GM12878 (cell line): Measurements from ENCODE around the gene BSPRY. TPM values are rescaled to one million over a fixed set of nuclear protein-coding genes. Genes with fewer than 3 reads are reported as not detected.

Experiments used
- BHLHE40 ChIP-seq, 2 experiments: fragments of 450-650 bp in 1 of 2; IDR thresholded peaks; 2 replicates each; pipeline ENCODE4 v1.6.1; 2011 to 2017; ENCODE audit warnings: low read depth in 2 of 2, borderline replicate concordance in 1 of 2, improper control_type of control experiment in 1 of 2, low read length in 1 of 2, mild to moderate bottlenecking in 1 of 2
- CUX1 ChIP-seq: IDR thresholded peaks from 2 replicates; pipeline ENCODE4 v1.6.1; 2012; ENCODE audit warnings: improper control_type of control experiment, low read depth, low read length; ENCODE audit not compliant: insufficient replicate concordance
- GATAD2B ChIP-seq: fragments of 450-650 bp; conservative IDR thresholded peaks from 2 replicates; pipeline ENCODE4 v1.6.1; 2017; ENCODE audit warnings: low read depth, mild to moderate bottlenecking, moderate library complexity
- IKZF1 ChIP-seq: fragments of 450-650 bp; conservative IDR thresholded peaks from 2 replicates; pipeline ENCODE4 v1.6.1; 2017; ENCODE audit warnings: antibody characterized with exemption, mild to moderate bottlenecking
- MTA2 ChIP-seq: fragments of 450-650 bp; IDR thresholded peaks from 2 replicates; pipeline ENCODE4 v1.6.1; 2016; ENCODE audit warnings: low read depth, mild to moderate bottlenecking, moderate library complexity
- POLR2AphosphoS5 ChIP-seq: IDR thresholded peaks from 2 replicates; pipeline ENCODE4 v1.6.1; 2011; ENCODE audit warnings: mild to moderate bottlenecking, low read length, inconsistent platforms
- SREBF2 ChIP-seq: IDR thresholded peaks from 2 replicates; pipeline ENCODE4 v1.6.1; 2012; ENCODE audit warnings: mild to moderate bottlenecking, low read length
- YBX1 ChIP-seq: fragments of 450-650 bp; IDR thresholded peaks from 2 replicates; pipeline ENCODE4 v1.6.1; 2016; ENCODE audit warnings: antibody characterized with exemption
- ZNF217 ChIP-seq: fragments of 450-650 bp; IDR thresholded peaks from 2 replicates; pipeline ENCODE4 v1.6.1; 2017; ENCODE audit warnings: antibody characterized with exemption, mild to moderate bottlenecking
- ZNF274 ChIP-seq: IDR thresholded peaks from one replicate; pipeline ENCODE4 v1.8.0; 2011; ENCODE audit not compliant: insufficient read length, insufficient read depth
- polyA plus RNA-seq, 11 experiments: library from polyadenylated mRNA; depleted of rRNA in 4 of 11; unstranded in 6 of 11; stranded (reverse) in 5 of 11; fragments of >200 nt; fragmentation: Nextera tagmentation in 4 of 11; fragmentation: Illumina TruSeq in 1 of 11; extraction: Ambion mirVana in 4 of 11; extraction: Trizol in 1 of 11; gene quantifications; 1 replicate in 1 of 11; 2 replicates in 10 of 11; pipeline versions ENCODE4 v1.2.1 to v1.2.3, GENCODE V29; 2011 to 2016; ENCODE audit warnings: inconsistent platforms in 2 of 11, missing spikeins in 2 of 11, low read depth in 1 of 11
- total RNA-seq, 4 experiments: library from RNA; depleted of rRNA in 3 of 4; stranded (reverse); fragments of >200 nt in 3 of 4; fragmentation: Illumina TruSeq in 1 of 4; extraction: Trizol in 1 of 4; gene quantifications; 2 replicates each; pipeline versions ENCODE4 v1.2.1 to v1.2.3, GENCODE V29; 2013 to 2021

The BSPRY gene
- total and polyA plus RNA-seq, 10 of the 15 experiments (the other 5 are each of a cell fraction or from before 2014, with no cell fraction given): 0.45 to 6.3 (median 4.1) TPM

- TF ChIP-seq CUX1 (no peak), POLR2AphosphoS5 (no peak), ZNF217 (0 out of 2 replicates have a peak, but pooled peaks have one; percentile 31), ZNF274 (no peak), SREBF2 (no peak), BHLHE40 (IDR thresholded peaks at IDR 0.05; ENCODE audit: borderline replicate concordance in 1 of 2, low read depth in 2 of 2, low read length in 1 of 2) (peak in 1 of 2 experiments; percentile 21; a peak in 1 of 4 replicates), IKZF1 (peak; percentile 36), YBX1 (no peak), MTA2 (no peak), GATAD2B (no peak)
Measured at GRCh38 chr9:113349445-113350094, at the start of gene BSPRY (continued).
